ENCODE measurements around the gene ATP8A1.

The ATP8A1 gene

GRCh38 chr4:42512226-42512625 is 144.7 kb downstream of the ATP8A1 start:
- no peaks in the 10 kb centered on the region for H3K36me3 ChIP-seq (ENCODE audit: insufficient read depth, low read length)
- no peak overlapping the region for H3K4me3 ChIP-seq
- no peak for DNase-seq (ENCODE audit: low read depth, low spot score)
- H3K9ac ChIP-seq (ENCODE audit: insufficient read length) = no peak overlapping the region
- no peaks in the 10 kb centered on the region for H3K9me3 ChIP-seq (ENCODE audit: low read depth, low read length)
- no peak for TF ChIP-seq FOXP2 (optimal IDR thresholded peaks at IDR 0.05; ENCODE audit: control extremely low read depth, extremely low read length, insufficient read depth)
- no peak overlapping the region for H3K27ac ChIP-seq

- Histone ChIP-seq H3K4me3 (no peak overlapping the region), H3K27ac (no peak overlapping the region), H3K9me3 (ENCODE audit: low read depth, low read length) (no peaks in the 10 kb centered on the region), H3K9ac (ENCODE audit: insufficient read length) (no peak overlapping the region), H3K36me3 (ENCODE audit: insufficient read depth, low read length) (no peaks in the 10 kb centered on the region)
- no peak for DNase-seq (ENCODE audit: low read depth, low spot score)
- TF ChIP-seq FOXP2 (optimal IDR thresholded peaks at IDR 0.05; ENCODE audit: control extremely low read depth, extremely low read length, insufficient read depth) (no peak), POLR2AphosphoS5 (IDR thresholded peaks at IDR 0.05; ENCODE audit: borderline replicate concordance, low read depth, low read length) (no peak), EZH2 (IDR thresholded peaks at IDR 0.05) (no peak)
Observed at GRCh38 chr4:42510225-42510624, 146.7 kb downstream of the ATP8A1 start.

DNA sequence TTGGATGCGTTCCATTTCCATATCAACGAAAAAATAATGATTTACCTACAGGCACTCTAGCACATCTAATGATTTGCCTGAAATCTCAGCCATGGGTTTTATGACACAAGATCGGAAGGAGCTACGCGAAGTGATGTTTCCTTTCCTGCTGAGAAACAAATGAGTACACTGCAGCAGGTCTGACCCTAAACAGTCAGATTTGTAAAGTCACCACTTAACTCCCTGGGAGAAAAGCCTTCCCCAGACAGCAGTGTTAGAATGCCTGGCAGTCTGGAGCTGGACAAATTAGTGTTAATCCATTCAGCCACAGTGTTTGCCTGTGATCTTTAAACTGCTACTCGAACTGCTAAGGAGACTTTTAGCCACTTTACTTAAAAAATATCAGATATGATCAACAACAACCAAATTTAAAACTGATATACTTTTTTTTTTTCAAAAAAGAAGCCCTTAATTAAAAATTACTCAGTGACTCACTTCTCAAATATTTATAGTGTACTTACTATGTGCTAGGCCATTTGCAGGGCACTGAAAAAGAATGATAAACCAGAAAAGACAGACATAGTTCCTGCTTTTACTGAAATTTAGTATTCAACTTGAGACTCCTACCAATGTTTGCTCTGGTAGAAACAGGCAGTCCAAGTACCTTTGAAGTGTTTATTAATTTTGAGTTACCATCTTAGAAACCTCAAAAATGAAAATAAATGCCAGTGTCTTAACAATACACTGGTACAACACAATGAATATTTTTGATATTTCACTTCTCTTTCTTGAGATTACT is 155.1 kb downstream of the ATP8A1 start:
- Histone ChIP-seq H3K4me3 (no peak overlapping the region), H3K9me3 (ENCODE audit: low read depth, low read length) (no peaks in the 10 kb centered on the region), H3K9ac (ENCODE audit: insufficient read length) (no peak overlapping the region), H3K27ac (no peak overlapping the region), H3K36me3 (ENCODE audit: insufficient read depth, low read length) (no peaks in the 10 kb centered on the region)
- TF ChIP-seq EZH2 (IDR thresholded peaks at IDR 0.05) (no peak), FOXP2 (optimal IDR thresholded peaks at IDR 0.05; ENCODE audit: control extremely low read depth, extremely low read length, insufficient read depth) (no peak), POLR2AphosphoS5 (IDR thresholded peaks at IDR 0.05; ENCODE audit: borderline replicate concordance, low read depth, low read length) (no peak)
- DNase-seq (ENCODE audit: low read depth, low spot score) = no peak

DNA sequence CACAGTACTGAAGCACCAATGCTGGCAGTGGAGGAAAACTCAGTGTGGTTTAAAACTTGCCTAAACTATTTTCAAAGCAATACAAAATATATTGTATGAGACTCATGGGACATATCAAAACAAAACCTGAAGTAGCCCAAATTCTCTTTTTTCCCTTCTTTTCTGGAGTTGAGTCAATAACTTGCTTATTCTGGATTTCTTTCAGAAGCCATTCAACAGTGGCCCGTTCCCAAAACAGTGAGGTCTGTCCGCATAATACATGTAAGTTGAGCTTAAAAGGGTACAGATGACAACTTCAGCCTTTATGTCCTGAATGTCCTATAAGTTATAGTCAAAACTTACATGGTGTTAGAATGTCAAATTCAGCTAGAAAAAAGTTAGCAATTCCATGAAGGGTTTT is 158.9 kb downstream of the ATP8A1 start:
- Histone ChIP-seq H3K9me3 (ENCODE audit: low read depth, low read length) (no peaks in the 10 kb centered on the region), H3K4me3 (no peak overlapping the region), H3K9ac (ENCODE audit: insufficient read length) (no peak overlapping the region), H3K36me3 (ENCODE audit: insufficient read depth, low read length) (no peaks in the 10 kb centered on the region), H3K27ac (no peak overlapping the region)
- no peak for TF ChIP-seq FOXP2 (optimal IDR thresholded peaks at IDR 0.05; ENCODE audit: control extremely low read depth, extremely low read length, insufficient read depth)
- no peak for TF ChIP-seq EZH2 (IDR thresholded peaks at IDR 0.05)
- TF ChIP-seq POLR2AphosphoS5 (IDR thresholded peaks at IDR 0.05; ENCODE audit: borderline replicate concordance, low read depth, low read length) = no peak
- DNase-seq (ENCODE audit: low read depth, low spot score) = no peak

- Histone ChIP-seq H3K9ac (ENCODE audit: insufficient read length) (no peak overlapping the region), H3K9me3 (ENCODE audit: low read depth, low read length) (no peaks in the 10 kb centered on the region), H3K36me3 (ENCODE audit: insufficient read depth, low read length) (no peaks in the 10 kb centered on the region), H3K4me3 (no peak overlapping the region), H3K27ac (no peak overlapping the region)
- DNase-seq (ENCODE audit: low read depth, low spot score) = no peak
- TF ChIP-seq POLR2AphosphoS5 (IDR thresholded peaks at IDR 0.05; ENCODE audit: borderline replicate concordance, low read depth, low read length) = no peak
- no peak for TF ChIP-seq EZH2 (IDR thresholded peaks at IDR 0.05)
- no peak for TF ChIP-seq FOXP2 (optimal IDR thresholded peaks at IDR 0.05; ENCODE audit: control extremely low read depth, extremely low read length, insufficient read depth)
Observed at GRCh38 chr4:42497142-42497910, 159.6 kb downstream of the ATP8A1 start.

DNA sequence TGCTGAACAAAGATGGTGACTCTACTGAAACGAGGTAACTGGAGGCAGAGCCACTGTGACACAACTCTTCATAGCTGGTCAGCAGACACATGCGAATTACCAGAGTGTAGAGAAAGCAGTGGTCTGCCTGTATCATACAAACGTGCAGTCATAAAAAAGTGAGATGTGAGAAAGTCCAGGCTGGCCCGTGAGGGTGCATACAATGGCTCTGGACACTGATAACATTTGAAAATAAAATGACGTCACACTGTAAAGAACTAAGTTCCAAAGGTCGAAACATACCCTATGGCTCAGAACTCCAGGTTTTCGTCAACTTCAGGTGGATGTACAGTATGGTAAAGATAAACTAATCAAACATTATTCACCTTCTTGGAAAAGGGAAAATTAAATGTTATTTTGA is 163.9 kb downstream of the ATP8A1 start:
- no peak overlapping the region for H3K9ac ChIP-seq (ENCODE audit: insufficient read length)
- H3K36me3 ChIP-seq (ENCODE audit: insufficient read depth, low read length) = no peaks in the 10 kb centered on the region
- DNase-seq (ENCODE audit: low read depth, low spot score) = no peak
- no peak overlapping the region for H3K27ac ChIP-seq
- TF ChIP-seq EZH2 (IDR thresholded peaks at IDR 0.05) (no peak), FOXP2 (optimal IDR thresholded peaks at IDR 0.05; ENCODE audit: control extremely low read depth, extremely low read length, insufficient read depth) (no peak), POLR2AphosphoS5 (IDR thresholded peaks at IDR 0.05; ENCODE audit: borderline replicate concordance, low read depth, low read length) (no peak)
- H3K9me3 ChIP-seq (ENCODE audit: low read depth, low read length) = no peaks in the 10 kb centered on the region
- H3K4me3 ChIP-seq = no peak overlapping the region

DNA sequence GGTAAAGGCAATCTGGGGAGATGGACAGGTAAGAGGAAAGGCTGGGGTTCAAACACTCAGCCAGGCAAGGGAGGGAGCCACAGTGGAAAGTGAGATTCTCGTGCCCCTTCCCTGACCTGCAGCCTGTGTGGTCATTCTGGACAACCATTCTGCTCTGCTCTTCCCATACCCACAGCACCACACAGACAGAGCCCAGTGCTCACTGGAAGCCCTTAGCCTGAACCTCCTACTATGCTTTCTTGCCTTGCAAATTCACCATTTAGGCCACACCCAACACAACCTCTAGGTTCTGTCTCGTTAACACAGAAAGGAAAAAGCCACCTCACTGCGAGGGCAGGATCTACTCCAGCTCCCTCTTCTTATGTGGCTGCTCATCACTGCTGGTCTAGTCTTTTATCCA is 166.9 kb downstream of the ATP8A1 start:
- Histone ChIP-seq H3K4me3 (no peak overlapping the region), H3K9me3 (ENCODE audit: low read depth, low read length) (no peaks in the 10 kb centered on the region), H3K9ac (ENCODE audit: insufficient read length) (no peak overlapping the region), H3K27ac (no peak overlapping the region), H3K36me3 (ENCODE audit: insufficient read depth, low read length) (no peaks in the 10 kb centered on the region)
- DNase-seq (ENCODE audit: low read depth, low spot score) = no peak
- no peak for TF ChIP-seq EZH2 (IDR thresholded peaks at IDR 0.05)
- TF ChIP-seq POLR2AphosphoS5 (IDR thresholded peaks at IDR 0.05; ENCODE audit: borderline replicate concordance, low read depth, low read length) = no peak
- no peak for TF ChIP-seq FOXP2 (optimal IDR thresholded peaks at IDR 0.05; ENCODE audit: control extremely low read depth, extremely low read length, insufficient read depth)

- H3K27ac ChIP-seq = no peak overlapping the region
- no peak overlapping the region for H3K4me3 ChIP-seq
- no peaks in the 10 kb centered on the region for H3K36me3 ChIP-seq (ENCODE audit: insufficient read depth, low read length)
- TF ChIP-seq EZH2 (IDR thresholded peaks at IDR 0.05) = no peak
- no peak for TF ChIP-seq FOXP2 (optimal IDR thresholded peaks at IDR 0.05; ENCODE audit: control extremely low read depth, extremely low read length, insufficient read depth)
- no peak for TF ChIP-seq POLR2AphosphoS5 (IDR thresholded peaks at IDR 0.05; ENCODE audit: borderline replicate concordance, low read depth, low read length)
- H3K9me3 ChIP-seq (ENCODE audit: low read depth, low read length) = no peaks in the 10 kb centered on the region
- no peak for DNase-seq (ENCODE audit: low read depth, low spot score)
- H3K9ac ChIP-seq (ENCODE audit: insufficient read length) = no peak overlapping the region
Observed at GRCh38 chr4:42489095-42489494, 167.8 kb downstream of the ATP8A1 start.
